Measurements from ENCODE around the gene SGMS1. TPM values are rescaled to one million over a fixed set of nuclear protein-coding genes. Genes with fewer than 3 reads are reported as not detected.

The SGMS1 gene
- polyA plus RNA-seq, 1 donor from 2014 or later: 8.0 TPM

GRCh38 chr10:50349554-50349953 lies 274.2 kb downstream of the SGMS1 start:
- Histone ChIP-seq H3K4me3 (ENCODE audit: low read length) (no peak overlapping the region), H3K9ac (ENCODE audit: low read length) (no peak overlapping the region), H3K79me2 (replicated peaks; ENCODE audit: insufficient read depth, low read length) (no peaks in the 10 kb centered on the region), H3F3A (ENCODE audit: insufficient read depth, low read length, poor library complexity, severe bottlenecking) (no peaks in the 10 kb centered on the region), H3K36me3 (ENCODE audit: insufficient read depth, low read length) (no peaks in the 10 kb centered on the region), H3K9me3 (ENCODE audit: low read length) (no peaks in the 10 kb centered on the region), H3K27ac (ENCODE audit: low read length) (no peak overlapping the region), H4K20me1 (ENCODE audit: insufficient read depth) (no peaks in the 10 kb centered on the region), H3K4me2 (ENCODE audit: low read length) (no peak overlapping the region), H2AFZ (ENCODE audit: low read depth, low read length) (no peak overlapping the region), H3K9me2 (ENCODE audit: insufficient read depth, low read length) (no peaks in the 10 kb centered on the region), H3K27me3 (ENCODE audit: insufficient read depth, low read depth, low read length) (no peaks in the 10 kb centered on the region)
- TF ChIP-seq TAF1 (IDR thresholded peaks at IDR 0.05; ENCODE audit: low read depth) (no peak), RAD21 (conservative IDR thresholded peaks at IDR 0.05) (no peak), REST (IDR thresholded peaks at IDR 0.05; ENCODE audit: borderline replicate concordance) (no peak), SMC3 (conservative IDR thresholded peaks at IDR 0.05; ENCODE audit: poor library complexity) (no peak), EZH2 (IDR thresholded peaks at IDR 0.05; ENCODE audit: borderline replicate concordance, insufficient read depth, low read length, poor library complexity, severe bottlenecking) (no peak), MXI1 (conservative IDR thresholded peaks at IDR 0.05; ENCODE audit: poor library complexity, severe bottlenecking) (no peak), EP300 (conservative IDR thresholded peaks at IDR 0.05; ENCODE audit: poor library complexity, severe bottlenecking) (no peak), POLR2AphosphoS5 (IDR thresholded peaks at IDR 0.05) (no peak)
- TF ChIP-seq, protein P1, sequence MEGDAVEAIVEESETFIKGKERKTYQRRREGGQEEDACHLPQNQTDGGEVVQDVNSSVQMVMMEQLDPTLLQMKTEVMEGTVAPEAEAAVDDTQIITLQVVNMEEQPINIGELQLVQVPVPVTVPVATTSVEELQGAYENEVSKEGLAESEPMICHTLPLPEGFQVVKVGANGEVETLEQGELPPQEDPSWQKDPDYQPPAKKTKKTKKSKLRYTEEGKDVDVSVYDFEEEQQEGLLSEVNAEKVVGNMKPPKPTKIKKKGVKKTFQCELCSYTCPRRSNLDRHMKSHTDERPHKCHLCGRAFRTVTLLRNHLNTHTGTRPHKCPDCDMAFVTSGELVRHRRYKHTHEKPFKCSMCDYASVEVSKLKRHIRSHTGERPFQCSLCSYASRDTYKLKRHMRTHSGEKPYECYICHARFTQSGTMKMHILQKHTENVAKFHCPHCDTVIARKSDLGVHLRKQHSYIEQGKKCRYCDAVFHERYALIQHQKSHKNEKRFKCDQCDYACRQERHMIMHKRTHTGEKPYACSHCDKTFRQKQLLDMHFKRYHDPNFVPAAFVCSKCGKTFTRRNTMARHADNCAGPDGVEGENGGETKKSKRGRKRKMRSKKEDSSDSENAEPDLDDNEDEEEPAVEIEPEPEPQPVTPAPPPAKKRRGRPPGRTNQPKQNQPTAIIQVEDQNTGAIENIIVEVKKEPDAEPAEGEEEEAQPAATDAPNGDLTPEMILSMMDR (IDR thresholded peaks at IDR 0.05; ENCODE audit: poor library complexity, severe bottlenecking): no peak

DNA sequence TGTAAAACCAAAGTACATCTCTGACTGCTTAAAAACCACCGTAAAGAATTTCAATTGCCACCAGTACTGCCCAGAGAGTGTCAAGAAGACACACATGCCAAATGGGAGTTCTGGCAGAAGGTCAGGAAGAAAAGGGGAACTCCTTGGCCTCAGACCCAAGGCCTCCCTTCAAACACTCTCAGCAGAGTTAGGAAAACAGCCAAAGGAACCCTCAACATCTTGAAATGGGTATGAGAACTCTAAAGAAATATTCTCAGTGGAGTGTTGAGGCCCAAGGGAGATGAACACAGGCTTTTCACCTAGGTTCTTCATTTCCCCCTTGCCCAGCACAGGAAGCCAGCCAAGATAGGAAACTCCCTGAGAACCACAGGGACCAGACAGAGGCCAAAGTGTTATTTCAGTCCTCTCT lies 276.4 kb downstream of the SGMS1 start:
- H4K20me1 ChIP-seq (ENCODE audit: insufficient read depth): no peaks in the 10 kb centered on the region

More for the DNA sequence above, 276.4 kb downstream of the SGMS1 start:
- Histone ChIP-seq H3K4me2 (ENCODE audit: low read length) (no peak overlapping the region), H3K36me3 (ENCODE audit: insufficient read depth, low read length) (no peaks in the 10 kb centered on the region), H3K27ac (ENCODE audit: low read length) (no peak overlapping the region), H3F3A (ENCODE audit: insufficient read depth, low read length, poor library complexity, severe bottlenecking) (no peaks in the 10 kb centered on the region), H3K4me3 (ENCODE audit: low read length) (no peak overlapping the region), H2AFZ (ENCODE audit: low read depth, low read length) (no peak overlapping the region), H3K9ac (ENCODE audit: low read length) (no peak overlapping the region), H3K79me2 (replicated peaks; ENCODE audit: insufficient read depth, low read length) (no peaks in the 10 kb centered on the region), H3K9me3 (ENCODE audit: low read length) (no peaks in the 10 kb centered on the region), H3K27me3 (ENCODE audit: insufficient read depth, low read depth, low read length) (no peaks in the 10 kb centered on the region), H3K9me2 (ENCODE audit: insufficient read depth, low read length) (no peaks in the 10 kb centered on the region)
- TF ChIP-seq, protein P1 (IDR thresholded peaks at IDR 0.05; ENCODE audit: poor library complexity, severe bottlenecking): no peak
- TF ChIP-seq RAD21 (conservative IDR thresholded peaks at IDR 0.05) (no peak), POLR2AphosphoS5 (IDR thresholded peaks at IDR 0.05) (no peak)

Measured in neural cell (in vitro differentiated cells).